H1 (cell line): ENCODE measurements around the gene HOTAIR. TPM values are rescaled to one million over a fixed set of nuclear protein-coding genes. Genes with fewer than 3 reads are reported as not detected.

ENCODE experiments used
- ASH2L ChIP-seq: fragments of 200-600, 300-600 bp; sonication (generic); IDR thresholded peaks from one replicate; pipeline ENCODE4 v1.7.1; 2017; ENCODE audit warnings: low read length
- BACH1 ChIP-seq: IDR thresholded peaks from 2 replicates; pipeline ENCODE4 v1.6.1; 2012; ENCODE audit warnings: low read length, improper control_type of control experiment
- BRCA1 ChIP-seq: IDR thresholded peaks from 2 replicates; pipeline ENCODE4 v1.6.1; 2012; ENCODE audit warnings: low read depth, low read length, improper control_type of control experiment
- CBX5 ChIP-seq: fragments of 300-800, 300-1000 bp; sonication (generic); IDR thresholded peaks from 2 replicates; pipeline ENCODE4 v1.7.1; 2016; ENCODE audit warnings: antibody characterized with exemption, low read length, low read depth
- CREB1 ChIP-seq: IDR thresholded peaks from 2 replicates; pipeline ENCODE4 v1.6.1; 2012; ENCODE audit warnings: inconsistent platforms
- CTBP2 ChIP-seq: IDR thresholded peaks from 2 replicates; pipeline ENCODE4 v1.7.0; 2011; ENCODE audit warnings: borderline replicate concordance, mild to moderate bottlenecking, moderate library complexity, mixed read lengths, low read length; ENCODE audit not compliant: insufficient read depth, insufficient read length
- CTCF ChIP-seq, 3 experiments: IDR thresholded peaks; 1 replicate in 2 of 3; 2 replicates in 1 of 3; pipeline versions ENCODE4 v1.5.1 to v1.6.1; 2011; ENCODE audit warnings: low read length in 3 of 3, mild to moderate bottlenecking in 3 of 3, inconsistent platforms in 2 of 3, low read depth in 1 of 3, moderate library complexity in 1 of 3; ENCODE audit not compliant: insufficient read depth in 1 of 3; ENCODE audit errors: control extremely low read depth in 1 of 3
- EGR1 ChIP-seq: IDR thresholded peaks from 2 replicates; pipeline ENCODE4 v1.6.1; 2011; ENCODE audit warnings: low read depth, low read length, borderline replicate concordance
- EZH2 ChIP-seq: fragments of 200-600 bp; sonication (generic); IDR thresholded peaks from 2 replicates; pipeline ENCODE4 v1.7.1; 2012; ENCODE audit warnings: low read depth, mild to moderate bottlenecking, moderate library complexity, low read length, inconsistent platforms; ENCODE audit not compliant: severe bottlenecking
- FOSL1 ChIP-seq: IDR thresholded peaks from 2 replicates; pipeline ENCODE4 v1.6.1; 2011; ENCODE audit warnings: mild to moderate bottlenecking, low read depth, low read length, moderate library complexity; ENCODE audit not compliant: insufficient read depth
- GTF2F1 ChIP-seq: IDR thresholded peaks from 2 replicates; pipeline ENCODE4 v1.6.1; 2012; ENCODE audit warnings: low read depth, low read length, improper control_type of control experiment, borderline replicate concordance
- JUN ChIP-seq: IDR thresholded peaks from 2 replicates; pipeline ENCODE4 v1.6.1; 2011; ENCODE audit warnings: low read depth, mild to moderate bottlenecking, improper control_type of control experiment, low read length
- NANOG ChIP-seq: IDR thresholded peaks from 2 replicates; pipeline ENCODE4 v1.6.1; 2011; ENCODE audit warnings: low read length, low read depth, mild to moderate bottlenecking, inconsistent platforms; ENCODE audit not compliant: insufficient read depth, poor library complexity, severe bottlenecking
- PHF8 ChIP-seq: fragments of 200-600 bp; sonication (generic); conservative IDR thresholded peaks from 2 replicates; pipeline ENCODE4 v1.7.1; 2012; ENCODE audit warnings: low read depth, mild to moderate bottlenecking, inconsistent platforms, low read length, moderate library complexity
- POLR2AphosphoS5 ChIP-seq: IDR thresholded peaks from 2 replicates; pipeline ENCODE4 v1.6.1; 2011; ENCODE audit warnings: low read depth, low read length
- RAD21 ChIP-seq, 2 experiments: IDR thresholded peaks in 1 of 2; conservative IDR thresholded peaks in 1 of 2; 2 replicates each; pipeline ENCODE4 v1.6.1; 2011; ENCODE audit warnings: low read depth in 2 of 2, low read length in 2 of 2, improper control_type of control experiment in 1 of 2, inconsistent platforms in 1 of 2, mild to moderate bottlenecking in 1 of 2, moderate library complexity in 1 of 2
- SIN3A ChIP-seq, 2 experiments: IDR thresholded peaks in 1 of 2; conservative IDR thresholded peaks in 1 of 2; 2 replicates each; pipeline ENCODE4 v1.6.1; 2011 to 2012; ENCODE audit warnings: low read length in 2 of 2, improper control_type of control experiment in 1 of 2, low read depth in 1 of 2, mild to moderate bottlenecking in 1 of 2
- SIRT6 ChIP-seq: IDR thresholded peaks from one replicate; pipeline ENCODE4 v1.7.1; 2012; ENCODE audit warnings: low read length, inconsistent platforms
- TAF1 ChIP-seq: IDR thresholded peaks from 2 replicates; pipeline ENCODE4 v1.6.1; 2011; ENCODE audit warnings: mild to moderate bottlenecking, low read depth, low read length
- TEAD4 ChIP-seq: IDR thresholded peaks from 2 replicates; pipeline ENCODE4 v1.6.1; 2012; ENCODE audit warnings: low read depth, low read length, inconsistent platforms, mixed read lengths
- YY1 ChIP-seq: IDR thresholded peaks from 2 replicates; pipeline ENCODE4 v1.6.1; 2011; ENCODE audit warnings: low read depth, mild to moderate bottlenecking, low read length
- polyA plus RNA-seq, 7 experiments: library from polyadenylated mRNA; depleted of rRNA in 3 of 7; stranded (reverse) in 5 of 7; unstranded in 2 of 7; fragments of >200 nt in 5 of 7; fragments of 200-250 nt in 2 of 7; gene quantifications; 1 replicate in 5 of 7; 2 replicates in 1 of 7; 4 replicates in 1 of 7; pipeline versions ENCODE4 v1.2.1 to v1.2.3, GENCODE V29; 2011 to 2013; ENCODE audit warnings: missing spikeins in 2 of 7, mixed read lengths in 2 of 7
- total RNA-seq: library from RNA; stranded (reverse); fragmentation: NEBNext Ultra II Directional; extraction: Animal tissue kit (Norgen Biotek cat#: 25700); gene quantifications from 2 replicates; pipeline ENCODE4 v1.2.1, GENCODE V29; 2021

The HOTAIR gene
- total and polyA plus RNA-seq, 2 of the 8 experiments (the other 6 are each of a cell fraction or from before 2014, with no cell fraction given): not detected

- TF ChIP-seq EZH2 (peak; percentile 100), CTCF (IDR thresholded peaks at IDR 0.05; ENCODE audit: control extremely low read depth in 1 of 3, insufficient read depth in 1 of 3, low read depth in 1 of 3, low read length in 3 of 3) (no peak), NANOG (no peak), ASH2L (no peak), FOSL1 (no peak), RAD21 (IDR thresholded peaks at IDR 0.05 in 1 of 2, conservative IDR thresholded peaks at IDR 0.05 in 1 of 2; ENCODE audit: low read depth in 2 of 2, low read length in 2 of 2) (no peak), EGR1 (no peak), CBX5 (no peak), TAF1 (no peak), CTBP2 (peak; percentile 70), BACH1 (no peak), SIRT6 (no peak), CREB1 (no peak), SIN3A (conservative IDR thresholded peaks at IDR 0.05 in 1 of 2, IDR thresholded peaks at IDR 0.05 in 1 of 2; ENCODE audit: low read depth in 1 of 2, low read length in 2 of 2) (no peak), BRCA1 (no peak), PHF8 (no peak), POLR2AphosphoS5 (no peak), JUN (no peak), YY1 (no peak), TEAD4 (no peak), GTF2F1 (no peak)
These were observed 25.7 kb upstream of the HOTAIR start, which contains the start of gene HOXC9 (continued) for GRCh38 chr12:54000116-54001114.
